Esophagus muscularis mucosa (tissue), 3 donors: ENCODE data around the gene ERCC6L2.

Source experiments
- EP300 ChIP-seq: sonication (generic); formaldehyde crosslinking; IDR thresholded peaks from one replicate; pipeline ENCODE4 v1.6.1; 2017; ENCODE audit warnings: antibody characterized with exemption
- TF ChIP-seq, protein P1 (sequence below), 3 experiments: fragments of 200-600 bp in 2 of 3; fragments of 450-650 bp in 1 of 3; sonication (generic) in 2 of 3; IDR thresholded peaks; one replicate each; pipeline ENCODE4 v1.5.1; 2017 to 2019; ENCODE audit warnings: antibody characterized with exemption in 3 of 3, mild to moderate bottlenecking in 2 of 3, moderate library complexity in 1 of 3

DNA sequence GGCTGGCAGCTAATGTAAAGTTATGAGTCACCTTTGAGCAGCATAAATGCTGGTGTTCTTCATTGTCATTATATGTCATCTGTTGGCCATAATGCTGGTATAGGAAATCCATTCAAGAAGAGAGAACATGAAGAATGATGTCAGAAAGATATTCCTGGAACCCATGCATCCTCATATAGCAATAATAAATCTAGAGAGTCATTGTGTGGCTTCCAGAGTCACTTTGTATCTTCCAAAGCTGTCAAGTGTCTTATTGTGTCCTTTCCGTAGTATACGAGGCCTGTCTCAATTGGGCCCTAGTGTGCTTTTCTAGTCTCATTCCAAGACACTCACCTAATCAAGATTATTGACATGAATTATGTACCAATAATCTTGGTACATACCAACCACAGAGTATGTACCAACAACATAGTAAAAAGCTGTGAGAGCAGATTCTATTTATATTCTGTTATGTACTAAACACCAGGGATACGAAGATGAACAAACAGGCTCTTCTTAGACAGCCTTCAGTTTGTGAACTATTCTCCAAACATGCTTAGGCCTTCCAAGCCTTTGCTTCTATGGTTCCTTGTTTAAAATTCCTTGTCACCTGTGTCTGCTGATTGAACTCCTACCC, 110.1 kb downstream of the ERCC6L2 start:
- TF ChIP-seq, protein P1, sequence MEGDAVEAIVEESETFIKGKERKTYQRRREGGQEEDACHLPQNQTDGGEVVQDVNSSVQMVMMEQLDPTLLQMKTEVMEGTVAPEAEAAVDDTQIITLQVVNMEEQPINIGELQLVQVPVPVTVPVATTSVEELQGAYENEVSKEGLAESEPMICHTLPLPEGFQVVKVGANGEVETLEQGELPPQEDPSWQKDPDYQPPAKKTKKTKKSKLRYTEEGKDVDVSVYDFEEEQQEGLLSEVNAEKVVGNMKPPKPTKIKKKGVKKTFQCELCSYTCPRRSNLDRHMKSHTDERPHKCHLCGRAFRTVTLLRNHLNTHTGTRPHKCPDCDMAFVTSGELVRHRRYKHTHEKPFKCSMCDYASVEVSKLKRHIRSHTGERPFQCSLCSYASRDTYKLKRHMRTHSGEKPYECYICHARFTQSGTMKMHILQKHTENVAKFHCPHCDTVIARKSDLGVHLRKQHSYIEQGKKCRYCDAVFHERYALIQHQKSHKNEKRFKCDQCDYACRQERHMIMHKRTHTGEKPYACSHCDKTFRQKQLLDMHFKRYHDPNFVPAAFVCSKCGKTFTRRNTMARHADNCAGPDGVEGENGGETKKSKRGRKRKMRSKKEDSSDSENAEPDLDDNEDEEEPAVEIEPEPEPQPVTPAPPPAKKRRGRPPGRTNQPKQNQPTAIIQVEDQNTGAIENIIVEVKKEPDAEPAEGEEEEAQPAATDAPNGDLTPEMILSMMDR (IDR thresholded peaks at IDR 0.05) = no peak
- TF ChIP-seq EP300 = no peak
